Testis (tissue), 2 donors: ENCODE results near the gene GATA5.

Source experiments
- CTCF ChIP-seq, 3 experiments: fragments of 450-650 bp in 2 of 3; fragments of 200-600 bp in 1 of 3; sonication (generic) in 1 of 3; IDR thresholded peaks; one replicate each; pipeline ENCODE4 v1.5.1; 2016 to 2019; ENCODE audit warnings: antibody characterized with exemption in 3 of 3, mild to moderate bottlenecking in 2 of 3, moderate library complexity in 1 of 3
- POLR2A ChIP-seq: fragments of 450-650 bp; IDR thresholded peaks from one replicate; pipeline ENCODE4 v1.6.1; 2017; ENCODE audit warnings: antibody characterized with exemption, mild to moderate bottlenecking, moderate library complexity

GRCh38 chr20:62472138-62472940 lies 3.5 kb downstream of the GATA5 start:
- TF ChIP-seq CTCF (IDR thresholded peaks at IDR 0.05) (no peak), POLR2A (no peak)
